22Rv1 (cell line): Measurements from ENCODE around the gene KIF17.

Source experiments
- CTCF ChIP-seq: fragments of 450-650 bp; IDR thresholded peaks from 2 replicates; pipeline ENCODE4 v1.5.1; 2017; ENCODE audit warnings: mild to moderate bottlenecking
- ZFX ChIP-seq: fragments of 450-650 bp; IDR thresholded peaks from 2 replicates; pipeline ENCODE4 v1.6.1; 2017; ENCODE audit warnings: antibody characterized with exemption, borderline replicate concordance

GRCh38 chr1:20700636-20701215 is 17.1 kb downstream of the KIF17 start:
- TF ChIP-seq CTCF, result no peak
- no peak for TF ChIP-seq ZFX
